A549 (cell line): Measurements from ENCODE around the gene IQUB. TPM values are rescaled to one million over a fixed set of nuclear protein-coding genes. Genes with fewer than 3 reads are reported as not detected.

ENCODE experiments used
- ATAC-seq, 2 experiments: fragments of 200-7000 bp in 1 of 2; fragments of >200 bp in 1 of 2; cut with Nextera tagmentation in 1 of 2; cut with Tn5 transposase in 1 of 2; 3 replicates each; pipeline versions ENCODE4 v1.8.0 to v1.9.1; 2018 to 2020; ENCODE audit warnings: mild to moderate bottlenecking in 1 of 2, moderate library complexity in 1 of 2
- CTCF ChIA-PET: fragments of 300-600 bp; sonication (Branson Sonifier 250); formaldehyde crosslinking; extraction: SDS; loops from one replicate; lab custom pipeline; 2021; ENCODE audit warnings: antibody characterized with exemption, inconsistent platforms; lab: Yijun Ruan, JAX
- POLR2A ChIA-PET: fragments of 350-600 bp; formaldehyde crosslinking; extraction: SDS; loops from one replicate; lab custom pipeline; 2021; ENCODE audit warnings: antibody characterized with exemption, inconsistent platforms; lab: Yijun Ruan, JAX
- DNase-seq, 2 experiments: peaks; one replicate each; pipeline versions ENCODE4 v3.0.0 to v3.0.0-alpha.2; 2011 to 2016; ENCODE audit warnings: low read depth in 1 of 2, low spot score in 1 of 2
- FAIRE-seq: peaks from 2 replicates; lab custom pipeline; 2011; peaks lifted over from hg19 to GRCh38; lab: Jason Lieb, UNC
- H3K27ac ChIP-seq, 2 experiments: fragments of >200 bp; sonication (Bioruptor Twin); formaldehyde crosslinking; 3 replicates each; pipeline ENCODE4 v1.5.1; 2016 to 2017
- H3K4me1 ChIP-seq: fragments of >200 bp; sonication (Bioruptor Twin); formaldehyde crosslinking; 3 replicates; pipeline ENCODE4 v1.6.1; 2016
- H3K4me2 ChIP-seq: fragments of >200 bp; sonication (Bioruptor Twin); formaldehyde crosslinking; 3 replicates; pipeline ENCODE4 v1.6.1; 2016
- H3K4me3 ChIP-seq: fragments of >200 bp; sonication (Bioruptor Twin); formaldehyde crosslinking; 3 replicates; pipeline ENCODE4 v1.5.1; 2016
- H3K9me3 ChIP-seq: fragments of >200 bp; sonication (Bioruptor Twin); formaldehyde crosslinking; 3 replicates; pipeline ENCODE4 v1.6.1; 2016
- BHLHE40 ChIP-seq: IDR thresholded peaks from 2 replicates; pipeline ENCODE4 v1.6.1; 2012; ENCODE audit warnings: low read depth, low read length, inconsistent platforms
- CBX2 ChIP-seq: fragments of 200-600 bp; sonication (generic); IDR thresholded peaks from 2 replicates; pipeline ENCODE4 v1.6.1; 2016; ENCODE audit warnings: low read depth, mild to moderate bottlenecking, borderline replicate concordance
- CHD4 ChIP-seq: fragments of 200-600 bp; sonication (generic); IDR thresholded peaks from 2 replicates; pipeline ENCODE4 v1.6.1; 2016; ENCODE audit warnings: antibody characterized with exemption, mild to moderate bottlenecking, borderline replicate concordance
- EHMT2 ChIP-seq: fragments of 200-600 bp; sonication (generic); IDR thresholded peaks from 2 replicates; pipeline ENCODE4 v1.6.1; 2016; ENCODE audit warnings: antibody characterized with exemption, low read depth, mild to moderate bottlenecking, moderate library complexity
- EP300 ChIP-seq, 2 experiments: fragments of >200 bp; sonication (Bioruptor Twin); formaldehyde crosslinking; IDR thresholded peaks; 2 replicates in 1 of 2; 3 replicates in 1 of 2; pipeline ENCODE4 v1.6.1; 2016 to 2017
- FOSB ChIP-seq: fragments of 250-450 bp; sonication (Bioruptor Pico); IDR thresholded peaks from 2 replicates; pipeline ENCODE4 v1.5.0; 2020; ENCODE audit warnings: mild to moderate bottlenecking, moderate library complexity
- FOXS1 ChIP-seq: fragments of 250-450 bp; sonication (Bioruptor Pico); IDR thresholded peaks from 2 replicates; pipeline ENCODE4 v1.5.0; 2020; ENCODE audit warnings: mild to moderate bottlenecking, moderate library complexity
- GATA3 ChIP-seq: IDR thresholded peaks from 2 replicates; pipeline ENCODE4 v1.6.1; 2012; ENCODE audit warnings: borderline replicate concordance
- HOXA7 ChIP-seq: fragments of 250-450 bp; sonication (Bioruptor Pico); IDR thresholded peaks from 2 replicates; pipeline ENCODE4 v1.5.0; 2020; ENCODE audit warnings: mild to moderate bottlenecking, moderate library complexity
- HOXB5 ChIP-seq: fragments of 250-450 bp; sonication (Bioruptor Pico); IDR thresholded peaks from 2 replicates; pipeline ENCODE4 v1.5.0; 2020; ENCODE audit warnings: mild to moderate bottlenecking, moderate library complexity
- MYC ChIP-seq: IDR thresholded peaks from 2 replicates; pipeline ENCODE4 v1.6.1; 2012; ENCODE audit warnings: mild to moderate bottlenecking, inconsistent platforms, low read length, improper control_type of control experiment, borderline replicate concordance
- POLR2AphosphoS2 ChIP-seq: conservative IDR thresholded peaks from 2 replicates; pipeline ENCODE4 v1.6.1; 2012; ENCODE audit warnings: low read length, improper control_type of control experiment, inconsistent platforms
- RAD21 ChIP-seq, 2 experiments: fragments of >200 bp in 1 of 2; sonication (Bioruptor Twin) in 1 of 2; formaldehyde crosslinking in 1 of 2; IDR thresholded peaks in 1 of 2; conservative IDR thresholded peaks in 1 of 2; 2 replicates in 1 of 2; 3 replicates in 1 of 2; pipeline ENCODE4 v1.6.1; 2012 to 2018; ENCODE audit warnings: inconsistent platforms in 1 of 2
- RARB ChIP-seq: fragments of 250-450 bp; sonication (Bioruptor Pico); IDR thresholded peaks from 2 replicates; pipeline ENCODE4 v1.8.0; 2021; ENCODE audit warnings: mild to moderate bottlenecking, moderate library complexity
- RFX5 ChIP-seq: fragments of 450-650 bp; IDR thresholded peaks from 2 replicates; pipeline ENCODE4 v1.7.1; 2014; ENCODE audit warnings: antibody characterized with exemption, mild to moderate bottlenecking, moderate library complexity
- RNF2 ChIP-seq: fragments of 200-600 bp; sonication (generic); IDR thresholded peaks from 2 replicates; pipeline ENCODE4 v1.6.1; 2016; ENCODE audit warnings: low read depth, mild to moderate bottlenecking, antibody characterized with exemption, moderate library complexity, borderline replicate concordance
- SMC3 ChIP-seq: fragments of >200 bp; sonication (Bioruptor Twin); formaldehyde crosslinking; IDR thresholded peaks from 3 replicates; pipeline ENCODE4 v1.6.1; 2018; ENCODE audit warnings: inconsistent platforms
- ZC3H11A ChIP-seq: fragments of 450-650 bp; IDR thresholded peaks from 2 replicates; pipeline ENCODE4 v1.6.1; 2014; ENCODE audit warnings: antibody characterized with exemption, mild to moderate bottlenecking
- ZFP36 ChIP-seq: fragments of 450-650 bp; IDR thresholded peaks from 2 replicates; pipeline ENCODE4 v1.6.1; 2014; ENCODE audit warnings: borderline replicate concordance; ENCODE audit not compliant: partially characterized antibody
- ZNF302 ChIP-seq: fragments of 250-450 bp; sonication (Bioruptor Pico); IDR thresholded peaks from 2 replicates; pipeline ENCODE4 v1.9.0; 2021; ENCODE audit warnings: inconsistent platforms, mild to moderate bottlenecking, moderate library complexity
- WGBS: methylation state at CpG from one replicate; pipeline ENCODE4 v1.1.6; 2017; ENCODE audit errors: missing lambda C conversion rate; 5-methylcytosine and 5-hydroxymethylcytosine counted together
- polyA plus RNA-seq, 4 experiments: library from polyadenylated mRNA; depleted of rRNA in 3 of 4; stranded (reverse); fragments of >200 nt; fragmentation: RNase III in 1 of 4; extraction: RNeasy Plus Mini Kit Qiagen cat#74134 plus additional on column Dnase treatment in 1 of 4; gene quantifications; 2 replicates in 3 of 4; 3 replicates in 1 of 4; pipeline ENCODE4 v1.2.3, GENCODE V29; 2011 to 2017
- TF ChIP-seq, protein P1 (sequence below): fragments of 450-650 bp; IDR thresholded peaks from 2 replicates; pipeline ENCODE4 v1.6.1; 2014; ENCODE audit warnings: antibody characterized with exemption
- TF ChIP-seq, protein P2 (sequence below): fragments of 150-350 bp; IDR thresholded peaks from 2 replicates; pipeline ENCODE4 v1.6.1; 2014; ENCODE audit warnings: low read depth, mild to moderate bottlenecking, low read length
- TF ChIP-seq, protein P3 (sequence below): IDR thresholded peaks from 2 replicates; pipeline ENCODE4 v1.6.1; 2012
- TF ChIP-seq, protein P4 (sequence below): fragments of 250-450 bp; sonication (Bioruptor Pico); IDR thresholded peaks from 2 replicates; pipeline ENCODE4 v1.5.0; 2021; ENCODE audit warnings: mild to moderate bottlenecking, moderate library complexity, borderline replicate concordance
- TF ChIP-seq, protein P5 (sequence below): fragments of >200 bp; sonication (Bioruptor Twin); formaldehyde crosslinking; IDR thresholded peaks from 2 replicates; pipeline ENCODE4 v1.6.1; 2016
- TF ChIP-seq, protein P6 (sequence below): fragments of 250-450 bp; sonication (Bioruptor Pico); IDR thresholded peaks from 2 replicates; pipeline ENCODE4 v1.5.0; 2020; ENCODE audit warnings: low read depth, mild to moderate bottlenecking, moderate library complexity
- TF ChIP-seq, protein P7 (sequence below): fragments of >200 bp; sonication (Bioruptor Twin); formaldehyde crosslinking; IDR thresholded peaks from 3 replicates; pipeline ENCODE4 v1.5.1; 2016

Gene IQUB
- polyA plus RNA-seq, 2 of the 4 experiments (the other 2 are of a cell fraction): 0.08 TPM

DNA sequence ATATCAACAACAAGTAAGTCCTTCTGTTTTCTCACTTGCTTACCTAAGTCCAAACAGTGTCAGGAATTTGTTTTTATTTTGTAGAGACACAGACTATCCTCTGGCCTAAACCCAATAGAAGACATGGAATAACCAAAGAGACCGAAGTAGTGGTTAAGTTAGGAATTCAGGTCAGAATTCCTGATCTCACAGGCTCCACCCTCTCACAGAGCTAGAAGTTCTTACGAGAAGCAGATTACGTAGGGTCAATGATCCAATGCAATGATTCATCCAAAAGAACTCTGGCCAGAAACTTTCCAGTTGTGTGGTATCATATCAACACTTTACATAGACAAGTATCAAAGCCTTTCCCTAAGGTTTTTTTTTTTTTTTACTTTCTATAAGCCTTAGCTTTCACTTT is 73.8 kb downstream of the IQUB start:
- TF ChIP-seq RARB (CRISPR knock-in tag) (no peak), RAD21 (conservative IDR thresholded peaks at IDR 0.05 in 1 of 2, IDR thresholded peaks at IDR 0.05 in 1 of 2) (no peak), HOXA7 (CRISPR knock-in tag) (no peak), FOSB (no peak), GATA3 (no peak), HOXB5 (CRISPR knock-in tag) (no peak), BHLHE40 (no peak), POLR2AphosphoS2 (no peak), EP300 (IDR thresholded peaks at IDR 0.05) (no peak), CHD4 (no peak), ZFP36 (no peak), FOXS1 (no peak), MYC (no peak)
- TF ChIP-seq, protein P1, sequence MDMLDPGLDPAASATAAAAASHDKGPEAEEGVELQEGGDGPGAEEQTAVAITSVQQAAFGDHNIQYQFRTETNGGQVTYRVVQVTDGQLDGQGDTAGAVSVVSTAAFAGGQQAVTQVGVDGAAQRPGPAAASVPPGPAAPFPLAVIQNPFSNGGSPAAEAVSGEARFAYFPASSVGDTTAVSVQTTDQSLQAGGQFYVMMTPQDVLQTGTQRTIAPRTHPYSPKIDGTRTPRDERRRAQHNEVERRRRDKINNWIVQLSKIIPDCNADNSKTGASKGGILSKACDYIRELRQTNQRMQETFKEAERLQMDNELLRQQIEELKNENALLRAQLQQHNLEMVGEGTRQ: no peak
- TF ChIP-seq, protein P2, sequence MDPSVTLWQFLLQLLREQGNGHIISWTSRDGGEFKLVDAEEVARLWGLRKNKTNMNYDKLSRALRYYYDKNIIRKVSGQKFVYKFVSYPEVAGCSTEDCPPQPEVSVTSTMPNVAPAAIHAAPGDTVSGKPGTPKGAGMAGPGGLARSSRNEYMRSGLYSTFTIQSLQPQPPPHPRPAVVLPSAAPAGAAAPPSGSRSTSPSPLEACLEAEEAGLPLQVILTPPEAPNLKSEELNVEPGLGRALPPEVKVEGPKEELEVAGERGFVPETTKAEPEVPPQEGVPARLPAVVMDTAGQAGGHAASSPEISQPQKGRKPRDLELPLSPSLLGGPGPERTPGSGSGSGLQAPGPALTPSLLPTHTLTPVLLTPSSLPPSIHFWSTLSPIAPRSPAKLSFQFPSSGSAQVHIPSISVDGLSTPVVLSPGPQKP: no peak
- TF ChIP-seq, protein P3, sequence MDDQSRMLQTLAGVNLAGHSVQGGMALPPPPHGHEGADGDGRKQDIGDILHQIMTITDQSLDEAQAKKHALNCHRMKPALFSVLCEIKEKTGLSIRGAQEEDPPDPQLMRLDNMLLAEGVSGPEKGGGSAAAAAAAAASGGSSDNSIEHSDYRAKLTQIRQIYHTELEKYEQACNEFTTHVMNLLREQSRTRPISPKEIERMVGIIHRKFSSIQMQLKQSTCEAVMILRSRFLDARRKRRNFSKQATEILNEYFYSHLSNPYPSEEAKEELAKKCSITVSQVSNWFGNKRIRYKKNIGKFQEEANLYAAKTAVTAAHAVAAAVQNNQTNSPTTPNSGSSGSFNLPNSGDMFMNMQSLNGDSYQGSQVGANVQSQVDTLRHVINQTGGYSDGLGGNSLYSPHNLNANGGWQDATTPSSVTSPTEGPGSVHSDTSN: no peak
- 1% methylated on average over 3 of the region's 3 CpGs for WGBS
- DNase-seq (peak in 1 of 2 experiments; percentile 2), FAIRE-seq (no peak), ATAC-seq (no peak)
- ChIA-PET CTCF (no interaction called here), POLR2A (no interaction called here)
- H3K27ac ChIP-seq: no peak overlapping the region
- H3K4me3 ChIP-seq: no peak overlapping the region
- no peaks in the 10 kb centered on the region for H3K9me3 ChIP-seq
- no peaks in the 10 kb centered on the region for H3K4me1 ChIP-seq
- no peak overlapping the region for H3K4me2 ChIP-seq

DNA sequence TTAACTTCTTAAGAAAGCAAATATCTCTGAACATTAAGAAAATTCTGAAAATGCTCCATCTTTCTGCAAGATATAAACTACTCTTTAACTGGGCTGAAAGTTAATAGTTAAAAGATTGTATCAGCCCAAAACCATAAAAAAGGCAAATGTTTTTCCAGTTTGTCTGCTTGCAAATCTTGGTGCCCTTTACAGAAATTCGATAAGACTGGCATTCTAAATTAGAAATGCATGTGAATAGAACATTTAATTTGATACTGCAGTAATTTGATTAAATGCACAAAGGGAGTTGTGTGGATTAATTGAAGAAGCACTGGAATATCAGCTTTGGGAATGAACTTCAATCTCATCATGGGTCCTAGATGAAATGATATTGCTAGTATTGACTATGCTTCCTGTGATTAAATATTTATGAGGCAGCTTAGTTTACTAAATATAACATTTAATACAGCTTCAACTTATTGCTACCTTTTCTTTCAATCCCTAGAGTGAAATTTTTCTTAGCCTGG is 78.4 kb downstream of the IQUB start:
- no peak for DNase-seq
- no peak overlapping the region for H3K27ac ChIP-seq
- no peak for ATAC-seq
- H3K4me3 ChIP-seq: no peak overlapping the region
- no peaks in the 10 kb centered on the region for H3K4me1 ChIP-seq
- 0% methylated on average over 1 of the region's 1 CpG for WGBS
- CTCF ChIA-PET: no interaction called here
- H3K4me2 ChIP-seq: no peak overlapping the region
- H3K9me3 ChIP-seq: no peaks in the 10 kb centered on the region
- TF ChIP-seq, protein P4, sequence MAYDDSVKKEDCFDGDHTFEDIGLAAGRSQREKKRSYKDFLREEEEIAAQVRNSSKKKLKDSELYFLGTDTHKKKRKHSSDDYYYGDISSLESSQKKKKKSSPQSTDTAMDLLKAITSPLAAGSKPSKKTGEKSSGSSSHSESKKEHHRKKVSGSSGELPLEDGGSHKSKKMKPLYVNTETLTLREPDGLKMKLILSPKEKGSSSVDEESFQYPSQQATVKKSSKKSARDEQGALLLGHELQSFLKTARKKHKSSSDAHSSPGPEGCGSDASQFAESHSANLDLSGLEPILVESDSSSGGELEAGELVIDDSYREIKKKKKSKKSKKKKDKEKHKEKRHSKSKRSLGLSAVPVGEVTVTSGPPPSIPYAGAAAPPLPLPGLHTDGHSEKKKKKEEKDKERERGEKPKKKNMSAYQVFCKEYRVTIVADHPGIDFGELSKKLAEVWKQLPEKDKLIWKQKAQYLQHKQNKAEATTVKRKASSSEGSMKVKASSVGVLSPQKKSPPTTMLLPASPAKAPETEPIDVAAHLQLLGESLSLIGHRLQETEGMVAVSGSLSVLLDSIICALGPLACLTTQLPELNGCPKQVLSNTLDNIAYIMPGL: no peak
- TF ChIP-seq BHLHE40 (no peak), ZC3H11A (no peak), RARB (CRISPR knock-in tag) (no peak), ZNF302 (CRISPR knock-in tag) (no peak), CBX2 (no peak), RNF2 (no peak), EHMT2 (no peak), SMC3 (no peak), HOXB5 (CRISPR knock-in tag) (no peak), RFX5 (no peak), GATA3 (no peak), CHD4 (no peak)
- TF ChIP-seq, protein P5, sequence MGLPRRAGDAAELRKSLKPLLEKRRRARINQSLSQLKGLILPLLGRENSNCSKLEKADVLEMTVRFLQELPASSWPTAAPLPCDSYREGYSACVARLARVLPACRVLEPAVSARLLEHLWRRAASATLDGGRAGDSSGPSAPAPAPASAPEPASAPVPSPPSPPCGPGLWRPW: no peak
- TF ChIP-seq, protein P6, sequence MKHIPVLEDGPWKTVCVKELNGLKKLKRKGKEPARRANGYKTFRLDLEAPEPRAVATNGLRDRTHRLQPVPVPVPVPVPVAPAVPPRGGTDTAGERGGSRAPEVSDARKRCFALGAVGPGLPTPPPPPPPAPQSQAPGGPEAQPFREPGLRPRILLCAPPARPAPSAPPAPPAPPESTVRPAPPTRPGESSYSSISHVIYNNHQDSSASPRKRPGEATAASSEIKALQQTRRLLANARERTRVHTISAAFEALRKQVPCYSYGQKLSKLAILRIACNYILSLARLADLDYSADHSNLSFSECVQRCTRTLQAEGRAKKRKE: no peak
- TF ChIP-seq, protein P7, sequence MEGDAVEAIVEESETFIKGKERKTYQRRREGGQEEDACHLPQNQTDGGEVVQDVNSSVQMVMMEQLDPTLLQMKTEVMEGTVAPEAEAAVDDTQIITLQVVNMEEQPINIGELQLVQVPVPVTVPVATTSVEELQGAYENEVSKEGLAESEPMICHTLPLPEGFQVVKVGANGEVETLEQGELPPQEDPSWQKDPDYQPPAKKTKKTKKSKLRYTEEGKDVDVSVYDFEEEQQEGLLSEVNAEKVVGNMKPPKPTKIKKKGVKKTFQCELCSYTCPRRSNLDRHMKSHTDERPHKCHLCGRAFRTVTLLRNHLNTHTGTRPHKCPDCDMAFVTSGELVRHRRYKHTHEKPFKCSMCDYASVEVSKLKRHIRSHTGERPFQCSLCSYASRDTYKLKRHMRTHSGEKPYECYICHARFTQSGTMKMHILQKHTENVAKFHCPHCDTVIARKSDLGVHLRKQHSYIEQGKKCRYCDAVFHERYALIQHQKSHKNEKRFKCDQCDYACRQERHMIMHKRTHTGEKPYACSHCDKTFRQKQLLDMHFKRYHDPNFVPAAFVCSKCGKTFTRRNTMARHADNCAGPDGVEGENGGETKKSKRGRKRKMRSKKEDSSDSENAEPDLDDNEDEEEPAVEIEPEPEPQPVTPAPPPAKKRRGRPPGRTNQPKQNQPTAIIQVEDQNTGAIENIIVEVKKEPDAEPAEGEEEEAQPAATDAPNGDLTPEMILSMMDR: no peak
- TF ChIP-seq, protein P3: no peak
- TF ChIP-seq, all 56 proteins: peak for 0
- POLR2A ChIA-PET: no interaction called here
- FAIRE-seq: no peak
